ENCODE measurements around the gene PARD3B. TPM values are rescaled to one million over a fixed set of nuclear protein-coding genes. Genes with fewer than 3 reads are reported as not detected.

Gene PARD3B
- total RNA-seq, 1 donor from 2014 or later = 1.6 TPM

GRCh38 chr2:204560902-204561301, 15.6 kb downstream of the PARD3B start:
- DNase-seq (ENCODE audit: low read depth) (no peak), FAIRE-seq (no peak)
- H3K4me3 ChIP-seq (ENCODE audit: low read depth, low read length) = no peak overlapping the region
- H3K36me3 ChIP-seq (ENCODE audit: control insufficient read depth, insufficient read depth, low read length) = no peaks in the 10 kb centered on the region
- no peaks in the 10 kb centered on the region for H3K27me3 ChIP-seq (ENCODE audit: control insufficient read depth, insufficient read depth, low read length)
- no peak for TF ChIP-seq CTCF (IDR thresholded peaks at IDR 0.05; ENCODE audit: insufficient read depth, low read length, severe bottlenecking)

GRCh38 chr2:204561771-204562170, 16.5 kb downstream of the PARD3B start:
- no peak overlapping the region for H3K4me3 ChIP-seq (ENCODE audit: low read depth, low read length)
- no peaks in the 10 kb centered on the region for H3K27me3 ChIP-seq (ENCODE audit: control insufficient read depth, insufficient read depth, low read length)
- TF ChIP-seq CTCF (IDR thresholded peaks at IDR 0.05; ENCODE audit: insufficient read depth, low read length, severe bottlenecking) = no peak
- FAIRE-seq (no peak), DNase-seq (ENCODE audit: low read depth) (no peak)
- H3K36me3 ChIP-seq (ENCODE audit: control insufficient read depth, insufficient read depth, low read length) = no peaks in the 10 kb centered on the region

GRCh38 chr2:204566439-204566838, 21.2 kb downstream of the PARD3B start:
- TF ChIP-seq CTCF (IDR thresholded peaks at IDR 0.05; ENCODE audit: insufficient read depth, low read length, severe bottlenecking) = no peak
- FAIRE-seq (no peak), DNase-seq (ENCODE audit: low read depth) (no peak)
- no peaks in the 10 kb centered on the region for H3K36me3 ChIP-seq (ENCODE audit: control insufficient read depth, insufficient read depth, low read length)
- no peak overlapping the region for H3K4me3 ChIP-seq (ENCODE audit: low read depth, low read length)
- H3K27me3 ChIP-seq (ENCODE audit: control insufficient read depth, insufficient read depth, low read length) = no peaks in the 10 kb centered on the region

GRCh38 chr2:204570421-204570820, 25.1 kb downstream of the PARD3B start:
- H3K4me3 ChIP-seq (ENCODE audit: low read depth, low read length) = no peak overlapping the region
- no peaks in the 10 kb centered on the region for H3K36me3 ChIP-seq (ENCODE audit: control insufficient read depth, insufficient read depth, low read length)
- H3K27me3 ChIP-seq (ENCODE audit: control insufficient read depth, insufficient read depth, low read length) = no peaks in the 10 kb centered on the region
- TF ChIP-seq CTCF (IDR thresholded peaks at IDR 0.05; ENCODE audit: insufficient read depth, low read length, severe bottlenecking) = no peak
- FAIRE-seq = no peak
- no peak for DNase-seq (ENCODE audit: low read depth)

GRCh38 chr2:204571041-204571440, 25.8 kb downstream of the PARD3B start:
- no peak for TF ChIP-seq CTCF (IDR thresholded peaks at IDR 0.05; ENCODE audit: insufficient read depth, low read length, severe bottlenecking)
- Histone ChIP-seq H3K27me3 (ENCODE audit: control insufficient read depth, insufficient read depth, low read length) (no peaks in the 10 kb centered on the region), H3K4me3 (ENCODE audit: low read depth, low read length) (no peak overlapping the region), H3K36me3 (ENCODE audit: control insufficient read depth, insufficient read depth, low read length) (no peaks in the 10 kb centered on the region)
- FAIRE-seq (no peak), DNase-seq (ENCODE audit: low read depth) (no peak)

GRCh38 chr2:204571911-204572310, 26.6 kb downstream of the PARD3B start:
- no peaks in the 10 kb centered on the region for H3K36me3 ChIP-seq (ENCODE audit: control insufficient read depth, insufficient read depth, low read length)
- DNase-seq (ENCODE audit: low read depth) (no peak), FAIRE-seq (no peak)
- no peak for TF ChIP-seq CTCF (IDR thresholded peaks at IDR 0.05; ENCODE audit: insufficient read depth, low read length, severe bottlenecking)
- H3K27me3 ChIP-seq (ENCODE audit: control insufficient read depth, insufficient read depth, low read length) = no peaks in the 10 kb centered on the region
- H3K4me3 ChIP-seq (ENCODE audit: low read depth, low read length) = no peak overlapping the region

All from bronchial epithelial cell (primary cell).